NB4 (cell line): ENCODE results near the gene SOHLH1.

ENCODE experiments used
- CTCF ChIP-seq: IDR thresholded peaks from one replicate; pipeline ENCODE4 v1.5.1; 2012; ENCODE audit warnings: low read depth, low read length
- MAX ChIP-seq: IDR thresholded peaks from 2 replicates; pipeline ENCODE4 v1.6.1; 2011; ENCODE audit warnings: low read depth, low read length
- MYC ChIP-seq: IDR thresholded peaks from 2 replicates; pipeline ENCODE4 v1.6.1; 2011; ENCODE audit warnings: low read depth, low read length
- POLR2A ChIP-seq: IDR thresholded peaks from 2 replicates; pipeline ENCODE4 v1.6.1; 2011; ENCODE audit warnings: mild to moderate bottlenecking; ENCODE audit not compliant: insufficient read length; ENCODE audit errors: extremely low read depth

GRCh38 chr9:135697226-135697625 lies 2.1 kb downstream of the SOHLH1 start:
- no peak for TF ChIP-seq CTCF
- TF ChIP-seq POLR2A = no peak
- TF ChIP-seq MAX = no peak
- TF ChIP-seq MYC = no peak
